Heart right ventricle (tissue), 16 donors: ENCODE measurements around the gene AKAP13. TPM values are rescaled to one million over a fixed set of nuclear protein-coding genes. Genes with fewer than 3 reads are reported as not detected.
A peak's percentile ranks its signal among the peaks of the same experiment; 100 is the strongest.

Source experiments
- ATAC-seq, 8 donors: fragments of 200-7000 bp; cut with Tn5 transposase; one replicate each; pipeline ENCODE4 v1.9.1; 2020; ENCODE audit warnings: mild to moderate bottlenecking in 8 of 8, moderate library complexity in 8 of 8, moderate number of reproducible peaks in 1 of 8
- DNase-seq, 2 donors: peaks; one replicate each; pipeline ENCODE4 v3.0.0-alpha.2; 2020
- H3K27ac ChIP-seq, 10 donors: fragments of 200-600 bp; sonication (generic) in 2 of 10; one replicate each; pipeline versions ENCODE4 v1.5.0 to v1.8.0; 2020 to 2022; ENCODE audit warnings: mild to moderate bottlenecking in 3 of 10
- H3K27me3 ChIP-seq, 7 donors: fragments of 200-600 bp; one replicate each; pipeline ENCODE4 v1.8.0; 2021 to 2022; ENCODE audit warnings: mild to moderate bottlenecking in 2 of 7
- H3K36me3 ChIP-seq, 9 donors: fragments of 200-600 bp; sonication (generic) in 1 of 9; one replicate each; pipeline versions ENCODE4 v1.5.0 to v1.8.0; 2020 to 2022; ENCODE audit warnings: mild to moderate bottlenecking in 2 of 9
- H3K4me1 ChIP-seq, 9 donors: fragments of 200-600 bp; sonication (generic) in 1 of 9; one replicate each; pipeline versions ENCODE4 v1.5.0 to v1.8.0; 2020 to 2022; ENCODE audit warnings: mild to moderate bottlenecking in 4 of 9
- H3K4me3 ChIP-seq, 10 donors: fragments of 200-600 bp; sonication (generic) in 2 of 10; one replicate each; pipeline versions ENCODE4 v1.5.0 to v1.8.0; 2020 to 2022; ENCODE audit warnings: mild to moderate bottlenecking in 7 of 10, moderate library complexity in 2 of 10
- H3K9me3 ChIP-seq, 11 donors: fragments of 200-600 bp in 10 of 11; sonication (generic) in 2 of 11; one replicate each; pipeline versions ENCODE4 v1.5.0 to v1.8.0; 2013 to 2022; ENCODE audit warnings: mild to moderate bottlenecking in 2 of 11, control low read depth in 1 of 11, moderate library complexity in 1 of 11
- WGBS, 2 donors: extraction: QIAGEN DNeasy Blood & Tissue Kit; methylation state at CpG; one replicate each; pipeline ENCODE4 v1.1.7; 2013; ENCODE audit warnings: inconsistent platforms in 1 of 2; 5-methylcytosine and 5-hydroxymethylcytosine counted together
- intact Hi-C, 10 donors: fragments of 100-400 bp; cut with DNase I; formaldehyde crosslinking; loops; one replicate each; pipeline versions ENCODE4 v1.11.1 to v1.14.2; 2022
- polyA plus RNA-seq, 2 donors: library from polyadenylated mRNA; stranded (reverse); fragments of 200-250 nt; gene quantifications; one replicate each; pipeline ENCODE4 v1.2.3, GENCODE V29; 2013
- total RNA-seq, 10 donors: library from RNA; stranded (reverse); fragmentation: NEBNext Ultra II Directional in 3 of 10; extraction: Animal tissue kit (Norgen Biotek cat#: 25700) in 3 of 10; gene quantifications; one replicate each; pipeline versions ENCODE4 v1.2.1 to v1.2.4, GENCODE V29; 2021 to 2023
- TF ChIP-seq, protein P1 (sequence below), 9 donors: fragments of 200-600 bp; sonication (generic) in 2 of 9; IDR thresholded peaks; one replicate each; pipeline versions ENCODE4 v1.5.0 to v1.8.0; 2021 to 2022; ENCODE audit warnings: antibody characterized with exemption in 9 of 9, mild to moderate bottlenecking in 5 of 9, moderate library complexity in 1 of 9
- donor health status: Arrhythmogenic right ventricular cardiomyopathy.
- donor health status: ischemic (EF 13 %, LVEDD 7.1; RV severe dilation, severe dysfunction).
- donor health status: healthy with polysubstance abuse.
- donor health status: DM: no; HTN: yes; CAD: no.
- donor health status: DM: no; HTN: no; CAD: no.
- donor health status: ischemic (EF 25% LVEDD 6.9; RV normal size, moderate dysfunction).
- donor health status: ischemic (EF 25% LVEDD 5.7; RV mildly dilated, moderate dysfunction).
- donor health status: healthy.
- donor health status: DM: yes; HTN: yes; CAD: no.
- donor health status: Ischemic cardiomyopathy.
- donor health status: ischemic (EF 35%, LVEDD 5.7; RV mildly dilated, moderate dysfunction).
- donor health status: nonischemic (EF 11% LVEDD 7.7; RV severe dilation, severe dysfunction).
- donor health status: DM: yes; HTN: yes; CAD: no.
- donor health status: PGD.
- donor health status: ischemic (EF 29% LVEDD 5.4; RV normal size, mild dysfunction).
- donor health status: nonischemic (EF 23%, LVEDD 6.1; RV moderate dilation, normal function).

AKAP13 gene
- total and polyA plus RNA-seq, 12 donors: 89.3 to 645 (median 480) TPM

DNA sequence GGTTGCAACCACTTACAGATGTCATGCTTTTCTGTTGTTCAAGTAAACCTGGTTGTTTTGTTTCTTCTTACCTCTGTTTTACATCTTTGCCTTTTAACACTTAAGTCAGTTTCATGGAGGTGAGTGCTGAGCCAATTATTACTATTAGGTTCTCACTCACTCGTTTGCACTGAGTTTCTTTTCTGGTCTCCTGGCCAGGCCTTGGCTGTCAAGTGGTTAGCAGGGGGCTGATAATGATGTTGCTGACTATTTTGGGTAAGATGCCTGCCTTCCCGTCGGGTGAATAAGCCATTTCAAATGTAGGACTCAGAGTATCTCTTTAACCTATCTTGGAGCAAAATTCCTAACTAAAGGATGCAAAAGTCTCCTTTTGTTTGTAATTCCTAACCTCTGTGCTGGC is 335.9 kb downstream of the AKAP13 start:
- intact Hi-C loops: loop anchor here in 2 of 10 donors (10.0 kb wide), 2 partner anchors 221 to 231 kb away; no protein-coding TSS in a partner anchor
- ATAC-seq (peak; percentile 52 to 82 (median 71)), DNase-seq (no peak)
- no peak overlapping the region for H3K4me3 ChIP-seq
- TF ChIP-seq, protein P1, sequence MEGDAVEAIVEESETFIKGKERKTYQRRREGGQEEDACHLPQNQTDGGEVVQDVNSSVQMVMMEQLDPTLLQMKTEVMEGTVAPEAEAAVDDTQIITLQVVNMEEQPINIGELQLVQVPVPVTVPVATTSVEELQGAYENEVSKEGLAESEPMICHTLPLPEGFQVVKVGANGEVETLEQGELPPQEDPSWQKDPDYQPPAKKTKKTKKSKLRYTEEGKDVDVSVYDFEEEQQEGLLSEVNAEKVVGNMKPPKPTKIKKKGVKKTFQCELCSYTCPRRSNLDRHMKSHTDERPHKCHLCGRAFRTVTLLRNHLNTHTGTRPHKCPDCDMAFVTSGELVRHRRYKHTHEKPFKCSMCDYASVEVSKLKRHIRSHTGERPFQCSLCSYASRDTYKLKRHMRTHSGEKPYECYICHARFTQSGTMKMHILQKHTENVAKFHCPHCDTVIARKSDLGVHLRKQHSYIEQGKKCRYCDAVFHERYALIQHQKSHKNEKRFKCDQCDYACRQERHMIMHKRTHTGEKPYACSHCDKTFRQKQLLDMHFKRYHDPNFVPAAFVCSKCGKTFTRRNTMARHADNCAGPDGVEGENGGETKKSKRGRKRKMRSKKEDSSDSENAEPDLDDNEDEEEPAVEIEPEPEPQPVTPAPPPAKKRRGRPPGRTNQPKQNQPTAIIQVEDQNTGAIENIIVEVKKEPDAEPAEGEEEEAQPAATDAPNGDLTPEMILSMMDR (IDR thresholded peaks at IDR 0.05): no peak
- no peaks in the 10 kb centered on the region for H3K9me3 ChIP-seq
- no peaks in the 10 kb centered on the region for H3K27me3 ChIP-seq
- H3K27ac ChIP-seq: peak overlapping the region in 9 of 10 donors; percentile 25 to 70 (median 59)
- H3K4me1 ChIP-seq: peaks cover 0 to 62% (median 9%) of the 10 kb centered on the region in 9 donors
- peaks cover 0 to 100% (median 65%) of the 10 kb centered on the region in 9 donors for H3K36me3 ChIP-seq
- WGBS, 2 donors: 28 to 52% methylated on average over 3 of the region's 3 CpGs

DNA sequence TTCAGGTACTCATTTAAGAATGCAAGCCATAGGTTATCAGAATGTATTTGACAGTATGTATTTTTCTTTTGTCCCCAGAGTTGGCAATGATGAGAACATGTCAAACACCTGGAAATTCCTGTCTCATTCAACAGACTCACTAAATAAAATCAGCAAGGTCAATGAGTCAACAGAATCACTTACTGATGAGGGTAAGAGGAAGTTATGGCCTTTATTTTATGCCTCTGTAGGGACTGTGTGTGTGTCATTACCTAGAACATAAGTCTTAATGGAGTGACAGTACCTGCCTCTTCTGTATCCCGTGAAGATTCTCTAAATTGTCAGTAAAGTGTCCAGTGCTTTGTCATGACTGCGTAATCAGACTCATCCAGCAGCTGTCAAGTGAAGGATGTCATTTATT is 336.8 kb downstream of the AKAP13 start:
- H3K9me3 ChIP-seq: no peaks in the 10 kb centered on the region
- ATAC-seq: peak in 1 of 8 donors; percentile 32
- H3K36me3 ChIP-seq: peaks cover 0 to 100% (median 73%) of the 10 kb centered on the region in 9 donors
- TF ChIP-seq, protein P1 (IDR thresholded peaks at IDR 0.05): no peak
- intact Hi-C loops: loop anchor here in 2 of 10 donors (10.0 kb wide), 2 partner anchors 222 to 232 kb away; no protein-coding TSS in a partner anchor
- H3K27ac ChIP-seq: peak overlapping the region in 8 of 10 donors; percentile 25 to 70 (median 62)
- no peaks in the 10 kb centered on the region for H3K27me3 ChIP-seq
- WGBS, 2 donors: 79 to 88% methylated on average over 2 of the region's 2 CpGs
- peaks cover 0 to 72% (median 16%) of the 10 kb centered on the region in 9 donors for H3K4me1 ChIP-seq
- no peak overlapping the region for H3K4me3 ChIP-seq
- no peak for DNase-seq

DNA sequence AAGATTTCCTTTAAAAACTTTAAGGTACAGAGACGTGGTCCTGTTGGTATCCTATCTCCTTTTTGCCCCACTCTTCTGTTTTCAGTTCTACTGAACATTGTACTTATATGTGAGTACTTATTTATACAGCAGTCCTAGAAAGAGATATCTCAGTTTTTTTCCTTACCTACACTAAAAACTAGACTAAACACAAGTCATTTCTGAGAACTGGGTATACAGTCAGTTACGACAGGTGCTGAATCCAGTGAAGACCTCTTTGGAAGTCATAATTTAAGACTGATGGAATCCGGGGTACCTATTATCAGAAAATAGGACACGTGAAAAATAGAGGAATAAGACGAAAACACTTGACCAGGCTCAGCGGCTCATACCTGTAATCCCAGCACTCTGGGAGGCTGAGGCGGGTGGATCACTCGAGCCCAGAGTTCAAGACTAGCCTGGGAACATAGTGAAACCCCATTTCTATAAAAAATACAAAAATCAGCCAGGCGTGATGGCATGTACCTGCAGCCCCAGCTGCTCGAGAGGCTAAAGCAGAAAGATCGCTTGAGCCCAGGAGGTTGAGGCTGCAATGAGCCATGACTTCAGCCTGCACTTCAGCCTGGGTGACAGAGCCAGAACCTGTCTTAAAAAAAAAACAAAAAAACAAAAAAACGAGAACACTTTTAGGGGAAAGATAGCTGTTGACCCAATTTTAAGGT is 338.0 kb downstream of the AKAP13 start:
- Histone ChIP-seq H3K9me3 (no peaks in the 10 kb centered on the region), H3K4me3 (no peak overlapping the region), H3K36me3 (peaks cover 0 to 100% (median 85%) of the 10 kb centered on the region in 9 donors), H3K27me3 (no peaks in the 10 kb centered on the region), H3K27ac (peak overlapping the region in 4 of 10 donors; percentile 33 to 70 (median 54)), H3K4me1 (peaks cover 0 to 84% (median 28%) of the 10 kb centered on the region in 9 donors)
- 91% methylated on average over 12 of the region's 12 CpGs for WGBS, 2 donors
- DNase-seq (no peak), ATAC-seq (no peak)
- intact Hi-C loops: loop anchor here in 2 of 10 donors (10.0 kb wide), 2 partner anchors 224 to 234 kb away; no protein-coding TSS in a partner anchor
- TF ChIP-seq, protein P1 (IDR thresholded peaks at IDR 0.05): no peak

DNA sequence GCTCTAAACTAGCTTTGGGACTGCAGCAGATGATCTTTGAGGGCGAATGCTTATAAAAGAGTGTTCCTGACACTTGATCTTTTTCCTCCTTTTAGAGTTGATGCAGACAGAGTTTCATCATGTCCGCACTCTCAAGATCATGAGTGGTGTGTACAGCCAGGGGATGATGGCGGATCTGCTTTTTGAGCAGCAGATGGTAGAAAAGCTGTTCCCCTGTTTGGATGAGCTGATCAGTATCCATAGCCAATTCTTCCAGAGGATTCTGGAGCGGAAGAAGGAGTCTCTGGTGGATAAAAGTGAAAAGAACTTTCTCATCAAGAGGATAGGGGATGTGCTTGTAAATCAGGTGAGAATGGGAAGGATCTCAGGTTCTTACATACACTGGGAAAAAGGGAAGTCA is 338.6 kb downstream of the AKAP13 start:
- H3K27me3 ChIP-seq: no peaks in the 10 kb centered on the region
- intact Hi-C loops: loop anchor here in 2 of 10 donors (10.0 kb wide), 2 partner anchors 224 to 234 kb away; no protein-coding TSS in a partner anchor
- no peak overlapping the region for H3K4me3 ChIP-seq
- DNase-seq: no peak
- 96 to 99% methylated on average over 4 of the region's 4 CpGs for WGBS, 2 donors
- TF ChIP-seq, protein P1 (IDR thresholded peaks at IDR 0.05): no peak
- H3K27ac ChIP-seq: peak overlapping the region in 5 of 10 donors; percentile 12 to 67 (median 24)
- no peak for ATAC-seq
- peaks cover 3 to 90% (median 33%) of the 10 kb centered on the region in 9 donors for H3K4me1 ChIP-seq
- H3K36me3 ChIP-seq: peaks cover 0 to 100% (median 86%) of the 10 kb centered on the region in 9 donors
- no peaks in the 10 kb centered on the region for H3K9me3 ChIP-seq
